Measurements from ENCODE around the gene MAP3K13. TPM values are rescaled to one million over a fixed set of nuclear protein-coding genes. Genes with fewer than 3 reads are reported as not detected.

The MAP3K13 gene
- total RNA-seq, 1 experiment from 2014 or later, result 10.6 TPM

DNA sequence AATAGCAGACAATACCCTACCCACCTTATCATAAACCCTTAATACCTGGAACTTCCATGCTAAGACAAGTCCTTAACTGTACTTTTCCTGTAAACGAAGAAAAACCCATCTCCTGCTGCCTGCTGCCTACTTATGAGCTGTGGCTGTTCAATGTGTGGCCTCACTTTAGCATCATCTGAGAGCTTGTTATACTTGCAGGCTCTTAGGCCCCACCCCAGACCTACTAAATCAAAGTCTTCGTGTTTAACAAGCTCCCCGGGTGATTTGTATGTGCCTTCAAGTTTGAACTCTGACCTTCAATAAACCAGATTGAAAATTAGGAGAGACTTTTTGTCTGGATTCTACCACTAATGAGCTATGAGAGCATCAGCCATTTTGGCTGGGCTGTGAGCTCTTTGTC lies 106.6 kb downstream of the MAP3K13 start:
- H3K14ac ChIP-seq (ENCODE audit: insufficient read depth, low read length), result no peak overlapping the region
- H3K27ac Mint-ChIP-seq, result no peak overlapping the region
- no peak overlapping the region for H3K4ac ChIP-seq (ENCODE audit: low read depth, low read length)
- H4K8ac ChIP-seq (replicated peaks; ENCODE audit: insufficient read length, low read depth, low read length), result no peak overlapping the region
- H3K4me1 Mint-ChIP-seq, result peaks cover 6% of the 10 kb centered on the region in 2 experiments
- no peak overlapping the region for H4K91ac ChIP-seq (ENCODE audit: insufficient read length, low read depth, low read length)
- no peak overlapping the region for H3K56ac ChIP-seq (ENCODE audit: insufficient read length, low read depth, low read length)
- H3K9ac ChIP-seq (ENCODE audit: extremely low read depth, insufficient read length, low read length), result no peak overlapping the region
- H3K9me3 ChIP-seq (ENCODE audit: control insufficient read depth, low read depth, low read length), result no peaks in the 10 kb centered on the region
- no peak overlapping the region for H2AFZ ChIP-seq (ENCODE audit: low read length)
- no peaks in the 10 kb centered on the region; the same call in 1 of the 2 replicates for H3K4me1 ChIP-seq (ENCODE audit: insufficient read depth, low read length)
- no peak overlapping the region for H2BK120ac ChIP-seq (ENCODE audit: low read depth, low read length, poor library complexity, severe bottlenecking)
- no peak overlapping the region for H2BK20ac ChIP-seq (ENCODE audit: low read depth, low read length, poor library complexity, severe bottlenecking)
- no peaks in the 10 kb centered on the region for H4K20me1 ChIP-seq (ENCODE audit: control insufficient read depth, insufficient read depth, insufficient read length)
- no peaks in the 10 kb centered on the region for H3K9me3 Mint-ChIP-seq
- H3K23ac ChIP-seq (ENCODE audit: insufficient read length, low read depth, low read length), result no peak overlapping the region
- H2BK5ac ChIP-seq (ENCODE audit: insufficient read length, low read length), result no peak overlapping the region
- H3T11ph ChIP-seq (ENCODE audit: low read length), result no peak overlapping the region
- no peak overlapping the region for H2AK5ac ChIP-seq (ENCODE audit: insufficient read length, low read length)
- H4K5ac ChIP-seq (ENCODE audit: insufficient read length, low read depth, low read length), result no peak overlapping the region
- H3K23me2 ChIP-seq (ENCODE audit: insufficient read length, low read depth, low read length, poor library complexity, severe bottlenecking), result no peaks in the 10 kb centered on the region
- no peak for TF ChIP-seq CTCF (conservative IDR thresholded peaks at IDR 0.05)
- no peaks in the 10 kb centered on the region for H3K79me1 ChIP-seq (ENCODE audit: insufficient read depth, low read depth, low read length, poor library complexity, severe bottlenecking)
- H3K4me2 ChIP-seq (ENCODE audit: insufficient read depth, insufficient read length, low read length), result no peak overlapping the region
- no peaks in the 10 kb centered on the region; a peak in 1 of 7 replicates for H3K36me3 Mint-ChIP-seq (ENCODE audit: insufficient read depth in 1 of 3, low read depth in 3 of 3)
- H3K27me3 Mint-ChIP-seq (ENCODE audit: low read depth), result no peaks in the 10 kb centered on the region
- no peak overlapping the region for H2BK15ac ChIP-seq (ENCODE audit: low read depth, low read length)
- H3K4me3 Mint-ChIP-seq, result no peak overlapping the region
- no peak for DNase-seq
- no peak overlapping the region for H2BK12ac ChIP-seq (ENCODE audit: insufficient read length, low read depth, low read length)
- no peak overlapping the region for H3K27ac ChIP-seq (ENCODE audit: insufficient read length, low read depth, low read length)
- H3K18ac ChIP-seq (ENCODE audit: insufficient read length, low read depth, low read length), result no peak overlapping the region
- H3K79me2 ChIP-seq (ENCODE audit: insufficient read depth, low read length), result no peaks in the 10 kb centered on the region
- H3K27me3 ChIP-seq (ENCODE audit: insufficient read depth, low read length), result no peaks in the 10 kb centered on the region
- no CpG with 5 or more reads among the region's 3 CpGs for WGBS (ENCODE audit: extremely low coverage, insufficient read length, low lambda C conversion rate)

Data from H9 (cell line).